SK-N-SH (cell line): ENCODE measurements around the gene CD3G.

Source experiments
- POLR2AphosphoS5 ChIP-seq: IDR thresholded peaks from 2 replicates; pipeline ENCODE4 v1.6.1; 2012; ENCODE audit warnings: low read depth, low read length
- TAF1 ChIP-seq: IDR thresholded peaks from 2 replicates; pipeline ENCODE4 v1.6.1; 2012; ENCODE audit warnings: low read depth, mild to moderate bottlenecking, low read length, moderate library complexity, borderline replicate concordance
- TEAD4 ChIP-seq: IDR thresholded peaks from 2 replicates; pipeline ENCODE4 v1.4.0; 2012; ENCODE audit warnings: mild to moderate bottlenecking, borderline replicate concordance; ENCODE audit not compliant: insufficient read depth
- TF ChIP-seq, protein P1 (sequence below): fragments of 200-600 bp; sonication (generic); IDR thresholded peaks from 2 replicates; pipeline ENCODE4 v1.6.1; 2017; ENCODE audit warnings: antibody characterized with exemption, mild to moderate bottlenecking, moderate library complexity
- TF ChIP-seq, protein P2 (sequence below): IDR thresholded peaks from 2 replicates; pipeline ENCODE4 v1.6.1; 2012; ENCODE audit warnings: mild to moderate bottlenecking, low read depth, low read length, moderate library complexity

DNA sequence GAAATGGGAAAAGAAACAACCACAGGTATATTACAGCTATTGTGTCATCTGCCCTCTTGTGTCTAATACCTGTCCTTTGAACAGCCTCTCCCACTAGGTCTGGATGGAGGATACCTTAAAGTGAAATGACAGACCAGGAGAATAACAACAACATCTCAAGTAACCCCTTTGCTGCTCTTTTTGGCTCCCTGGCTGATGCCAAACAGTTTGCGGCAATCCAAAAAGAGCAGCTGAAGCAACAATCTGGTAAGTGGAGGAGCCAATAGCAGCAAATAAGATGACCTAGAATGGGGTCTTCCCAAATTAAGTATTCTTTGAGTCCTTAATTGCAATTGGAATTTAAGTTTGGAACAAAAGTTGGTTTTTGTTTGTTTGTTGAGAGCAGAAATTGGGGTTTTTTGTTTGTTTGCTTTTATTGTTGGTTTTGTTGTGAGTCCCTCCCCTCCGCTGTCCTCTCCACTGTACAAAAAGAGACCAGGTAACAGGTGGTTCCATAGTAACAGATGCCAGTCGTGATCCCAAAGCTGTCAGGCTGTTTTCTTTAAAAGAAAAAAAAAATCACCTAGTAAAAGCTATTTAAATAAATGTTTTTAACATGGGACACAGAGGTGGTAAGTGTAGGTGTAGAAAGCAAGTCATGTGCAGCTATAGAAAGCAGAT lies 20.9 kb downstream of the CD3G start:
- TF ChIP-seq TAF1 (no peak), POLR2AphosphoS5 (no peak), TEAD4 (no peak)
- TF ChIP-seq, protein P1, sequence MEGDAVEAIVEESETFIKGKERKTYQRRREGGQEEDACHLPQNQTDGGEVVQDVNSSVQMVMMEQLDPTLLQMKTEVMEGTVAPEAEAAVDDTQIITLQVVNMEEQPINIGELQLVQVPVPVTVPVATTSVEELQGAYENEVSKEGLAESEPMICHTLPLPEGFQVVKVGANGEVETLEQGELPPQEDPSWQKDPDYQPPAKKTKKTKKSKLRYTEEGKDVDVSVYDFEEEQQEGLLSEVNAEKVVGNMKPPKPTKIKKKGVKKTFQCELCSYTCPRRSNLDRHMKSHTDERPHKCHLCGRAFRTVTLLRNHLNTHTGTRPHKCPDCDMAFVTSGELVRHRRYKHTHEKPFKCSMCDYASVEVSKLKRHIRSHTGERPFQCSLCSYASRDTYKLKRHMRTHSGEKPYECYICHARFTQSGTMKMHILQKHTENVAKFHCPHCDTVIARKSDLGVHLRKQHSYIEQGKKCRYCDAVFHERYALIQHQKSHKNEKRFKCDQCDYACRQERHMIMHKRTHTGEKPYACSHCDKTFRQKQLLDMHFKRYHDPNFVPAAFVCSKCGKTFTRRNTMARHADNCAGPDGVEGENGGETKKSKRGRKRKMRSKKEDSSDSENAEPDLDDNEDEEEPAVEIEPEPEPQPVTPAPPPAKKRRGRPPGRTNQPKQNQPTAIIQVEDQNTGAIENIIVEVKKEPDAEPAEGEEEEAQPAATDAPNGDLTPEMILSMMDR = no peak
- TF ChIP-seq, protein P2, sequence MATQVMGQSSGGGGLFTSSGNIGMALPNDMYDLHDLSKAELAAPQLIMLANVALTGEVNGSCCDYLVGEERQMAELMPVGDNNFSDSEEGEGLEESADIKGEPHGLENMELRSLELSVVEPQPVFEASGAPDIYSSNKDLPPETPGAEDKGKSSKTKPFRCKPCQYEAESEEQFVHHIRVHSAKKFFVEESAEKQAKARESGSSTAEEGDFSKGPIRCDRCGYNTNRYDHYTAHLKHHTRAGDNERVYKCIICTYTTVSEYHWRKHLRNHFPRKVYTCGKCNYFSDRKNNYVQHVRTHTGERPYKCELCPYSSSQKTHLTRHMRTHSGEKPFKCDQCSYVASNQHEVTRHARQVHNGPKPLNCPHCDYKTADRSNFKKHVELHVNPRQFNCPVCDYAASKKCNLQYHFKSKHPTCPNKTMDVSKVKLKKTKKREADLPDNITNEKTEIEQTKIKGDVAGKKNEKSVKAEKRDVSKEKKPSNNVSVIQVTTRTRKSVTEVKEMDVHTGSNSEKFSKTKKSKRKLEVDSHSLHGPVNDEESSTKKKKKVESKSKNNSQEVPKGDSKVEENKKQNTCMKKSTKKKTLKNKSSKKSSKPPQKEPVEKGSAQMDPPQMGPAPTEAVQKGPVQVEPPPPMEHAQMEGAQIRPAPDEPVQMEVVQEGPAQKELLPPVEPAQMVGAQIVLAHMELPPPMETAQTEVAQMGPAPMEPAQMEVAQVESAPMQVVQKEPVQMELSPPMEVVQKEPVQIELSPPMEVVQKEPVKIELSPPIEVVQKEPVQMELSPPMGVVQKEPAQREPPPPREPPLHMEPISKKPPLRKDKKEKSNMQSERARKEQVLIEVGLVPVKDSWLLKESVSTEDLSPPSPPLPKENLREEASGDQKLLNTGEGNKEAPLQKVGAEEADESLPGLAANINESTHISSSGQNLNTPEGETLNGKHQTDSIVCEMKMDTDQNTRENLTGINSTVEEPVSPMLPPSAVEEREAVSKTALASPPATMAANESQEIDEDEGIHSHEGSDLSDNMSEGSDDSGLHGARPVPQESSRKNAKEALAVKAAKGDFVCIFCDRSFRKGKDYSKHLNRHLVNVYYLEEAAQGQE = no peak
